NCI-H1417 treated with DMSO at 0.1 percent for 48 hours (cell line): Measurements from ENCODE around the gene LY6G6D.

Source experiments
- DNase-seq: peaks from one replicate; lab custom pipeline; 2025; lab: John Stamatoyannopoulos, UW

Gene LY6G6D

DNA sequence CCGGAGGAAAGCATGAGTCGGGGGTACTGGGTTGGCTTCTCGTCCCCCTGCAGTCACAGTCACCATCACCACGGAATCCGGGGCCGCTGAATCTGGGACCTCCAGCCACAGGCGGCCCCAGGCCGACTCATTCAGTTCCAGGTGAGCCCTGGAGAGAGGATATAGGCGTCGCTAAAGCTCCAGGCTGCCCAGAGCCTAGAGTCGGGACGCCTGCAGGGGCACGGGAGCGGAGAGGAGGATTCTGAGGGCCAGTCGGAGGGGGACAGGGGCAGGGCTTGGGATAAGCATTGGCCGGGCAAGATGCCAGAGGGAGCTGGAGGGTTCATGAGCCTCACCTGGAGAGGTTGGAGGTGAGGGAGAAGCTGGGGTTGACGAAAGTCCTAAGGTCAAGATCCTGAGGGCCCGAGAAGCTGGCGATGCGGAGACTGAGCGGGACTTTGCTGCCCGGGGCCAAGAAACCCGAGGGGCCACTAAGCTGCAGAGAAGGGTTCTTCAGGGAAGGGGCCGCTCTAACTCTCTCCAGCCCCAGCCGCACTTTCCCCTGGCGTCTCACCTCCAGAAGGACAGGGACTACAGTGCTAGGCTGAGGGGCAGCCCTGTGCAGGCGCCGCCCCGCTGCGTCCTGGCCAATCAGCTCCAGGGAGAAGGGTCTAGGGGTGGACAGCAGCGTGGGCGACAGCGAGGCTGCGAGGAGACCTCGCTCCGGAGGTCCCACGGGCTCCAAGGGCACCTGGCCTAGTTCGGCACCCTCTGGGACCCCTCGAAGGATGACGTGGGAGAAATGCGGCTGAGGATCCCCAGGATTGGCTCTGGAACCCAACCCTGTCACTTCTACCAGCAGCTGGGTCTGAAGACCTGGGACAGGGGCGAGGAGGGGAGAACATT is 51.0 kb downstream of the LY6G6D start:
- DNase-seq: no peak

DNA sequence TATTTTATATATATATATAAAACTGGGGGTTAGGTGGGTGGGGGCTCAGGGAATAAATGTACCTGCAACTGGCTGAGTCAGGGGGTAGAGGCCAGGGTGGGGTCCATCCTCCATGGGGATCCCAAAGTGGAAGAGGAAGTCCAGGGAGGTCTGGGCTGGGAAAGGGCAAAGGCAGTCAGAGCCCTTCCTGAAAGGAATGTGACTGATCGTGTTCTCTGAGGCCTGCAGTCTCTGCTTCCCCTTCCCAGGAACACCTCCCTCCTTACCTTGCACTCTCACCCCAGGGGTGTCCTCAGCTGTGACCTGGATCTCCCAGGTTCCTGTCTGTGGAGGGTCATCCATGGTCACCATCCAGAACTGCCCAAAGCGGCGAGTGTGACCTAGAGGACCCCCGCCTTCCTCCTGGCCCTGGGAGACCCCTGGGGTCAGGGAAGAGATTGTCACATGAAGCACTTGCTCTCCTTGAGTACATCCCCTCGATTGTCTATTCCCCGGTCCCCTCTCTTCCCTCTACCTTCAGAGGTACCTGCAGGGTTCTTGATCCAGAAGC is 52.0 kb downstream of the LY6G6D start:
- DNase-seq: no peak
